Renal pelvis (tissue), 3 donors: Measurements from ENCODE around the gene TMEM150C. TPM values are rescaled to one million over a fixed set of nuclear protein-coding genes. Genes with fewer than 3 reads are reported as not detected.

ENCODE experiments used
- polyA plus RNA-seq, 3 donors: library from polyadenylated mRNA; unstranded; fragments of 120-200 nt; gene quantifications; one replicate each; pipeline ENCODE4 v1.2.1, GENCODE V29; 2013; ENCODE audit not compliant: insufficient read length in 3 of 3

The TMEM150C gene
- polyA plus RNA-seq, 3 donors = 21.9 to 30.6 (median 22.1) TPM

Other genes with a start within 250 kb of the TMEM150C start
- 100 to 1,000 TPM; 516 to 554 (median 525) TPM for gene HNRNPD, start 188.0 kb downstream of the TMEM150C start, polyA plus RNA-seq
- gene HNRNPDL, start 131.5 kb downstream of the TMEM150C start, polyA plus RNA-seq = 100 to 1,000 TPM; 532 to 572 (median 535) TPM
- gene ENOPH1, start 131.4 kb downstream of the TMEM150C start, polyA plus RNA-seq = 10 to 100 TPM; 61.5 to 64.1 (median 63.2) TPM
- 10 to 100 TPM; 34.0 to 46.8 (median 38.7) TPM for gene SCD5, start 236.8 kb upstream of the TMEM150C start, polyA plus RNA-seq